NCI-H1105 (cell line): ENCODE data around the gene IL17RE.
"Not testable (repeated sequence)": the region's sequence is repeated elsewhere in the genome, so short reads cannot be mapped to it uniquely, and the experiment has no call there.

ENCODE experiments used
- DNase-seq: peaks from one replicate; lab custom pipeline; 2025; lab: John Stamatoyannopoulos, UW

IL17RE gene

GRCh38 chr3:9879830-9880549, 22.7 kb upstream of the IL17RE start, which contains the start of gene CIDEC:
Gene CIDEC (minus strand): TSS chr3:9880253. CDS start chr3:9878486, 1,767 bp downstream.
- DNase-seq, result no peak

- DNase-seq, result no peak
These were observed 21.2 kb upstream of the IL17RE start for GRCh38 chr3:9881441-9881840.

GRCh38 chr3:9883706-9884554, 18.7 kb upstream of the IL17RE start:
- no peak for DNase-seq

GRCh38 chr3:9884555-9885165, 18.0 kb upstream of the IL17RE start:
- DNase-seq, result no peak

- DNase-seq, result no peak
These were observed 16.3 kb upstream of the IL17RE start for GRCh38 chr3:9886328-9886727.

- no peak for DNase-seq
These were observed 15.2 kb upstream of the IL17RE start for GRCh38 chr3:9887480-9887879.

GRCh38 chr3:9888540-9888939, 14.1 kb upstream of the IL17RE start:
- no peak for DNase-seq

GRCh38 chr3:9889405-9889804, 13.2 kb upstream of the IL17RE start:
- no peak for DNase-seq

GRCh38 chr3:9890249-9891071, 12.2 kb upstream of the IL17RE start, which contains the start of gene JAGN1:
Gene JAGN1 (plus strand): TSS chr3:9890610. CDS start chr3:9890723, 113 bp downstream.
- peak; percentile 58 for DNase-seq

GRCh38 chr3:9891072-9891622, 11.5 kb upstream of the IL17RE start:
- DNase-seq, result no peak

GRCh38 chr3:9893739-9894138, 8.9 kb upstream of the IL17RE start:
- DNase-seq, result no peak

GRCh38 chr3:9895715-9896114, 6.9 kb upstream of the IL17RE start:
- DNase-seq, result not testable (repeated sequence)

- DNase-seq, result not testable (repeated sequence)
These were observed 5.8 kb upstream of the IL17RE start for GRCh38 chr3:9896755-9897407.

GRCh38 chr3:9897408-9898372, 5.0 kb upstream of the IL17RE start:
- DNase-seq, result no peak

- no peak for DNase-seq
These were observed 4.0 kb upstream of the IL17RE start for GRCh38 chr3:9898467-9899241.

- DNase-seq, result no peak
These were observed 3.3 kb upstream of the IL17RE start for GRCh38 chr3:9899289-9899791.

- not testable (repeated sequence) for DNase-seq
These were observed 1.7 kb upstream of the IL17RE start for GRCh38 chr3:9900965-9901415.

- no peak for DNase-seq
These were observed 681 bp upstream of the IL17RE start for GRCh38 chr3:9901967-9902366.

- no peak for DNase-seq
These were observed 583 bp downstream of the IL17RE start for GRCh38 chr3:9903238-9903624.
